IPS-18c (cell line): ENCODE results near the gene UBA52.

ENCODE experiments used
- H3K4me3 ChIP-seq: 2 replicates; pipeline ENCODE4 v1.7.0; 2013; ENCODE audit warnings: low read depth, mild to moderate bottlenecking, low read length, moderate library complexity; ENCODE audit not compliant: insufficient read depth
- H3K9me3 ChIP-seq: one replicate; pipeline ENCODE4 v1.6.1; 2013; ENCODE audit warnings: mild to moderate bottlenecking, low read length, moderate library complexity; ENCODE audit not compliant: control insufficient read depth, insufficient read depth

Gene UBA52

DNA sequence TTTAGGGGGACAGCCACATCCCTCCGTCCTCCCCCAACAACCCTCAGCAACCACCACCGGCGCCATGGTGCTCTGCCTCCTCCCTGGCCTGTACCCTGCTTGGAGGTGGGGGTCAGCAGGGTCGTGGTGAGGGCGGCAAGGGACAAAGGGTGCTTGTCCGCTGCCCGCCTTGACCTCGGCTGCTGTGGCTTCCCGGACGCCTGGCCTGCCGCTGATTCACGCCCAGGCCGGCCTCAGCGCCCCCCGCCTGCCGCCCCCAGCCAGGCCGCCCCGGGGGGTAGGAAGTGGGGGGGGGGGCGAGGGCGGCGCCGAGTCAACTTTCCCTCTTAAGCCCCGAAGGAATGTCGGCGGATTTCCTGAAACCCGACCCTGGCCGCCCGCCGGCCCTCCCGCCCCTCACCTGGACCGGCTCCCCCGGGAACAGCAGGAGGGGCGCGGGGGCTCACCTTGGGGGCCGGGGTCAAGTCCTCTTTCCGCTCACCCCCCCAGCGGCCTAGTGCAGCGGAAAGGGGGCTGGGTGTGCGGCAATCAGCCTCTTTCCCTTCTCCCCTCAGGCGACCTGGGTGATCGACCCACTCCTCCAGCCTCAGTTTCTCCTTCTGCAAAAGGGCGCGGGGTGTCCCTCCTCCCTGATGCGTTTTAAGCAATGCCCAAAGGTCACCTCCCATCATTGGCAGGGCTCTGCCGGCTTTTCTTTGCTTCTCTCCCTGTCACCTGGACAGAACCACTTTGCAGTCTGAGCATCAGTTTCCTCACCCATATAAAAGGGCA is 39.1 kb downstream of the UBA52 start:
- H3K9me3 ChIP-seq, result peaks cover 4% of the 10 kb centered on the region
- H3K4me3 ChIP-seq, result 0 out of 2 replicates have a peak overlapping the region, but pooled peaks have one; percentile 24

DNA sequence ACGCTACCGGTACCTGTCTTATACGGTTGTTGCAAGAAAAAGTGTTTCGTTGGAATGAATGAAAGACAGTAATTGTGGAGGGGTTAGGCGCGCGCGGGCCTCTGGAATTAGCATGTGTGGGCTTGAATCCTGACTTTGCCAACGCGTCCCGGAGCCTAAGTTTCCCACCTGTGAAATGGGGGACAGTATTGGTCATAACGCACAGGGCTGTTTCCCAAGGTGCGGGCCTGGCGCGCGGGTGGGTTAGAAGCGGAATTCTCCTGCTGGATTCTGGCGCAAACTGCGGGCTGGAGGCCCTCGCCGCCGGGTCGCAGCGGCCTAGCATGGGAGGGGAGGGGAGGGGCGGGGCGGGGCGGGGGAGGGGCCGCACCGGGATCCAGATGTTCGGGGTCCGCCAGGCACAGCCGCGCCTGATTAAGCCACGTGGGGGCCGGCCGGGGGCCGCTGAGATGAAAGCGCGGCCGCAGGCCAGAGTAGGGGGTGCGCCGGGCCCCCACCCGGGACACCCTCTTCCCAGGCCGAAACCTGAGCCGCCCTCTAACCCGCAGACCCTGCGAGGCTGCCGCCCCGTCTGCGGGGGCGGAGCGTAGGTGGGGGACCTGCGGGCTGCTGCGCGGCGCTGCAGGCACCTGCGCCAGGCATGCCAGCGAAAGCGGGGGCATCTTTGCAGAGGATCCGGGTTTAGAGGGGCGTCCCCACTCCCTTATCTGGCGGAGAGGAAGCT is 39.8 kb downstream of the UBA52 start:
- H3K9me3 ChIP-seq, result peaks cover 4% of the 10 kb centered on the region
- H3K4me3 ChIP-seq, result peak overlapping the region; percentile 56; the same call in 1 of the 2 replicates

DNA sequence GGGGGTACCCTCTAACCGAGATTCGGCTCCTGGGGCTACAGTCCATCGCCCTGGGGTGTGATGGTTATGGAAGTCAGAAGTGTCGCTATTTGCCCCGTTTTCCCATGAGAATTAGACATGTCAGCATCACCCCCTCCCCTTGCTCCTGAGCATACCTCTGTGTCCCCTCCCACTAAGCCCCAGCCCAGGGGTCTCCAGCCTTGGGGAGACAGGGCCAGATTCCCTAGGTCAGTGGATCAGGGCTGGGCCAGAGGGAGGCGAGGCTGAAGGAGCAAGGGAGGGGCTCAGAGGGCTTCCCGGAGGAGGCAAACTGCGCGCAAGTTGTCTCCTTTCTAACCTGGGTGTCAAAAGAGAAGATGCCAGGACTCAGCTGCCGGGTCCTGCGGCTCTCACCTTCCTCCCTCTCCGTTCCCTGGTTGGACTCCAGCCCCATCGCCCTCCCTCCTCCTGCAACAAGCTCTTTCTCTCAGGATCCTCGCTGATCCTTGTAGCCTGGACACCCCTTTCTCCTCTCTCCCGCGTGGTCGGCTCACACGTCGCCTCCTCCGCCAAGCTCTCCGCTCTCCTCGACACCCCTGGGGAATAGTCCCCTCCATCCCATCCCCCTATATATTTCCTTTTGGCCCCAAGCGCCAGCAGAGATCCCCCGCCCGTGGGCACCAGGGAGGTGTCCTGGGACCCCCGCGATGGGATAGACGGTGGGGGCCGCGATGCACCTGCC is 40.6 kb downstream of the UBA52 start:
- H3K4me3 ChIP-seq, result peak overlapping the region; percentile 56

DNA sequence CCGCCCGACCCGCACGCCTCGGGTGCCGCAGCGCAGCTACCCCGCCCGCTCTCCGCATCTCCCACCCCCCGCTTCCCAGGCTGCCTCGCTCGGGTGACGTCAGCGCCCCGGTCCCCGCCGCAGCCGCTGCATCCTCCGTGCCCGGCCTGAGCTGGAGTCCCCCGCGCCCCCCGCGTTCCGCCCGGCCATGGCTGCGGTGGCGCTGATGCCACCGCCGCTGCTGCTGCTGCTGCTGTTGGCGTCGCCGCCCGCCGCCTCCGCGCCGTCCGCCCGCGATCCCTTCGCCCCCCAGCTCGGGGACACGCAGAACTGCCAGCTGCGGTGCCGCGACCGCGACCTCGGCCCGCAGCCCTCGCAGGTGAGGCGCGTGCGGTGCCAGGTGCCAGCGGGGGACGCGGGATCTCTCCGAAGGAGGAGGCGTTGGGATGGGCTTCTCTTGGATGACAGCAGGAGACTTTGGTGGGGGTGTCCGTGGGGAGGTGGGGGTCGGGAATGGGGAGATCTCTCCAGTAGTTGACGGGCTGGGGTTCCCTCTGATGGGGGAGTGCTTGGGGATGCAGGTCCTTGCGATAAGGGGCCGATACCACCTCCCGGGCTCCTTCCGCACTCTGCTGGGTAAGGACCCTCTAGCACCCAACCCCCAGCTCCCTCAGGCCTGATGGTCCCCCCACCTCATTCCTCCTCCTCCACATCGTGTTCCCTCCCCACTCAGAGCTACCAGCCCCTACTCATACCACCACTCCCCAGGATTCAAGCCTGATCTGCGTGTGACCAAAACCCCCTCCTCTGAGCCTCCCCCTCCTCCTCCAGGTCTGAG is 41.3 kb downstream of the UBA52 start, which contains the start of gene TMEM59L:
TMEM59L (plus strand) TSS at position 99 of the 817 bp plus-strand sequence; CDS start at position 188, 89 bp downstream.
- peaks cover 4% of the 10 kb centered on the region for H3K9me3 ChIP-seq
- H3K4me3 ChIP-seq, result peak within 1 kb of the TSS; percentile 56

More for the DNA sequence above, 40.6 kb downstream of the UBA52 start:
- H3K9me3 ChIP-seq, result peaks cover 4% of the 10 kb centered on the region

DNA sequence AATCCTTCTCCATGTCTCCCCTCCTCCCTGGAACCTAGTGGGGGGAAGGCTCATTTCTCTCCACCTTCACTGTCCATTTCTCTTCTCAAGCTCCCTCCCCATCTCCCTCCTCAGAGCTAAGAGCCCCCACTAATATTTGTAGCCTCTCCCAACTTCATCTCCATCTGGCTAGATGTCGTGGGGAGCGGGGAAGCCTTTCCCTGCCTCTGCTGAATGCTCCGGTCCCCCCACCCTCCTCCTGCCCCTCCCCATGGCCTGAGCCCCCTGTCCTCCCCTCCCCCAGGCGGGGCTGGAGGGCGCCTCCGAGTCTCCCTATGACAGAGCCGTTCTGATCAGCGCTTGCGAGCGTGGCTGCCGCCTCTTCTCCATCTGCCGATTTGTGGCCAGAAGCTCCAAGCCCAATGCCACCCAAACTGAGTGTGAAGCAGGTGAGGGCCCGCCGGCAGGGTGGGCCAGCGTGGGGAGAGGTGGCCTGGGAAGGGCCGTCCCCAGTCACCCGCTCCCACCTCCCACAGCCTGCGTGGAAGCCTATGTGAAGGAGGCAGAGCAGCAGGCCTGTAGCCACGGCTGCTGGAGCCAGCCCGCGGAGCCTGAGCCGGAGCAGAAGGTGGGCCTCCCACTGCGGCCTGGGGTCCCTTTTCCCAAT is 42.1 kb downstream of the UBA52 start:
- H3K9me3 ChIP-seq, result peaks cover 4% of the 10 kb centered on the region
- H3K4me3 ChIP-seq, result no peak overlapping the region; the same call in 1 of the 2 replicates

DNA sequence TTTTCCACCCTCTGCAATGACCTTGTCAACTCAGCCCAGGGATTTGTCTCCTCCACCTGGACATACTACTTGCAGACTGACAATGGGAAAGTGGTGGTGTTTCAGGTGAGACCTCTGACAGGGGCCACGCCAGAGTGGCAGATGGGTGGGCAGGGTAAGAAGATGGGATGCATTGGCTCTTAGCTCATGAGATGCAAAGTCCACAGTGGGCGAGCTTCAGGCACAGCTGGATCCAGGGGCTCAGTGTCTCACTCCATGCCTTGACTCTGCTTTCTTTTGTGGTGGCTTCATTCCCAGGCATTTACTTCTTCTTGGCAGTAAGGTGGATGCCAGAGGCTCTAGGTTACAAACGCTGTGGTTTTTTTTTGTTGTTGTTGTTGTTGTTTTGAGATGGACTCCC is 44.4 kb downstream of the UBA52 start:
- no peak overlapping the region for H3K4me3 ChIP-seq
- peaks cover 2% of the 10 kb centered on the region for H3K9me3 ChIP-seq

DNA sequence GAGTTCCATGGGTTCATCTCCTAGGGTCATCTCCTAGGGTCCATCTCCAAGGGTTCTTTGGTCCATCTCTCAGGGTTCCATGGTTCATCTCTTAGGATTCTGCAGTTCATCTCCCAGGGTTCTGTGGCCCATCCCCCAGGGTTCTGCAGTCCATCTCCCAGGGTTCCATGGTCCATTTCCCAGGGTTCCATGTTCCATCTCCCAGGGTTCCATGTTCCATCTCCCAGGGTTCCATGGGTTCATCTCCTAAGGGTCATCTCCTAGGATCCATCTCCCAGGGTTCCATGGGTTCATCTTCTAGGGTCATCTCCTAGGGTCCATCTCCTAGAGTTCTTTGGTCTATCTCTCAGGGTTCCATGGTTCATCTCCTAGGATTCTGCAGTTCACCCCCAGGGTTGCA is 45.9 kb downstream of the UBA52 start:
- Histone ChIP-seq H3K9me3 (peaks cover 2% of the 10 kb centered on the region), H3K4me3 (no peak overlapping the region)

DNA sequence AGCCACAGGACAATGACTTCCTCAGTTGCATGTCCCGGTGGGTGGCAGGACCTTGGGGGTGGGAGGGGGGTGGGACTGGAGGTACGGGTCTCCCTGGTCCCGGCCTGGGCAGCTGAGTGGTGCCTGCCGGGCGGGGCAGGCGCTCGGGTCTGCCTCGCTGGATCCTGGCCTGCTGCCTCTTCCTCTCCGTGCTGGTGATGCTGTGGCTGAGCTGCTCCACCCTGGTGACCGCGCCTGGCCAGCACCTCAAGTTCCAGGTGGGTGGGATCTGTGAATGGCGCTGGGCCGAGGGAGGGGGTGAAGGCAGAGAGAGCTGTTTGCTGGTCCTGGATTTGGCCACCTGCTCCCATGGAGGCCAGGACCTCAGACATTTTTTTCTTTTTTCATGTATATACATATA is 46.6 kb downstream of the UBA52 start:
- Histone ChIP-seq H3K4me3 (no peak overlapping the region), H3K9me3 (peaks cover 2% of the 10 kb centered on the region)

DNA sequence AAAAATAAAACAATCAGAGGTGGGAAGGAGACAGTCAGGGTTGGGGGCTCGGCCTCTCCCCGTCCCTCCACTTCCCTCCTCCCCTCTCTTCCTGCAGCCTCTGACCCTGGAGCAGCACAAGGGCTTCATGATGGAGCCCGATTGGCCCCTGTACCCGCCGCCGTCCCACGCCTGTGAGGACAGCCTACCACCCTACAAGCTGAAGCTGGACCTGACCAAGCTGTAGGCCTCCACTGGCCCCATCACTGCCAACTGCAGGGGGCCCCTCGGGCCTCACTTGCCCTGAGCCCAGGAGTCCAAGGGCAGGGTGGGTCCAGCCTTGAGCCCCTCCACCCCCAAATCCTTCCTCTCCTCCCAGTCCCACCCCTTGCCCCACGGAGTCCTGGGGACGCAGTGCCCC is 48.7 kb downstream of the UBA52 start:
- H3K9me3 ChIP-seq, result peaks cover 2% of the 10 kb centered on the region
- H3K4me3 ChIP-seq, result no peak overlapping the region

DNA sequence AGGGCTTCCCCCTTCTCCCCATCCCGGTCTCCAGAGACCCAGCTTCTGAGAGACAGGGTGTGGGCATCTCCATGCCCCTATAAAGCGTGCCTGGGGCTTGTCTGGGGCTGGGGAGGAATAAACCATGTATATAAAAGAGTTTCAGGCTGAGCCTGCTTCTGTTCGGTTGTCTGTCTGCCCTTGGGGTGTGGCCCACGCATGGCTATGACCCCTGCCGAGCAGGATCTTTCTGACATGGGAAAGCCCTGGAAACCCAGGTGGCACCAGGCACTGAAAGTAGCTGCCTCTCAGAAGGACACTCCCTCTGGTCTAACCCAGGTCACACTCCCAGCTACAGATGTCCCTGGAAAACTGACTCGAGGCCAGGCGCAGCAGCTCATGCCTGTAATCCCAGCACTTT is 49.2 kb downstream of the UBA52 start:
- Histone ChIP-seq H3K9me3 (no peaks in the 10 kb centered on the region), H3K4me3 (no peak overlapping the region)

DNA sequence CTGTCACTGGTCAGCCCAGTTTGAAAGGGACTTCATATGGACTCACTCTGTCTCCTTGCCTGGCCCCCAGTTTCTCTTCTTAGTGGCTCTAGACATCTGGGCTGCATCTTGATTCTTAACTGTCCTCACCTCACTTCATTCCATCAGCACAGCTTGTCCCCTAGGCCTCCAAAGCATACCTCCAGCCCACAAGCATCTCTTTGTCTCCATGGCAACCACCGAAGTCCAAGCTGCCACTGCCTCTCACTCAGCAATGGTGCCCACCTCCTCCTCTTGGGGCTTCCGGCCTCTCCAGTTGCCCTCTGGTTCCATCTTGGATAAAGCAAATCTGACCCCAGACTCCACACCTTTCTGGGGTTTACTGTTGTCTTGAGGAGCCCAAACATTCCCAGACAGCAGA is 55.2 kb downstream of the UBA52 start:
- Histone ChIP-seq H3K4me3 (no peak overlapping the region), H3K9me3 (no peaks in the 10 kb centered on the region)
